ENCODE results near the gene FDX1. TPM values are rescaled to one million over a fixed set of nuclear protein-coding genes. Genes with fewer than 3 reads are reported as not detected.

The FDX1 gene
- total and polyA plus RNA-seq, 11 donors = 12.3 to 28.5 (median 21.1) TPM

DNA sequence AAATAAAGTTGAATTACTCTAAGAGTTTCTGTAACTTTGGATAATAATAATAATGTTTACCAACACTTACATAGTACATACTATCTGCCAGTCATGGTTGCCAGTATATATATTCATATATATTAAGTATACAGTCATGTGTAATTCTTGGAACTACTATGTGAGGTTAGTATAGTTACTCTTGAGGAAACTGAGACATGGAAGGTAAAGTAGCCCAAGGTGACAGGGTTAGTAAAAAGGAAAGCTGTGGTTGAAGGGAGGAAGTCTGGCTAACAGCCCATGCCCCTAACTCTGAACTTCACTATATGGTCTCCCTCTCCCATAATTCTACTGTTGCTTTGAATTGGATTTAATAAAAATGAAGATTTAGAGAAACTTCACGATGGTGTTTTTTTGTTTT, 24.9 kb downstream of the FDX1 start:
- peaks cover 0 to 28% (median 12%) of the 10 kb centered on the region in 9 donors for H3K36me3 ChIP-seq
- ATAC-seq (no peak), DNase-seq (no peak)
- no peaks in the 10 kb centered on the region for H3K27me3 ChIP-seq
- H3K27ac ChIP-seq = no peak overlapping the region
- intact Hi-C loops (cut with DNase I) = loop anchor here in 2 of 10 donors (5.0 to 10.0 kb wide), 2 partner anchors 770 to 773 kb away; no protein-coding TSS in a partner anchor
- no peaks in the 10 kb centered on the region for H3K9me3 ChIP-seq
- WGBS, 4 donors = 38 to 94% (median 84%) methylated on average over 1 of the region's 1 CpG
- no peak overlapping the region for H3K4me3 ChIP-seq
- peaks cover 0 to 9% (median 0%) of the 10 kb centered on the region in 12 donors for H3K4me1 ChIP-seq
- TF ChIP-seq POLR2A (IDR thresholded peaks at IDR 0.05) = no peak
- TF ChIP-seq, protein P1, sequence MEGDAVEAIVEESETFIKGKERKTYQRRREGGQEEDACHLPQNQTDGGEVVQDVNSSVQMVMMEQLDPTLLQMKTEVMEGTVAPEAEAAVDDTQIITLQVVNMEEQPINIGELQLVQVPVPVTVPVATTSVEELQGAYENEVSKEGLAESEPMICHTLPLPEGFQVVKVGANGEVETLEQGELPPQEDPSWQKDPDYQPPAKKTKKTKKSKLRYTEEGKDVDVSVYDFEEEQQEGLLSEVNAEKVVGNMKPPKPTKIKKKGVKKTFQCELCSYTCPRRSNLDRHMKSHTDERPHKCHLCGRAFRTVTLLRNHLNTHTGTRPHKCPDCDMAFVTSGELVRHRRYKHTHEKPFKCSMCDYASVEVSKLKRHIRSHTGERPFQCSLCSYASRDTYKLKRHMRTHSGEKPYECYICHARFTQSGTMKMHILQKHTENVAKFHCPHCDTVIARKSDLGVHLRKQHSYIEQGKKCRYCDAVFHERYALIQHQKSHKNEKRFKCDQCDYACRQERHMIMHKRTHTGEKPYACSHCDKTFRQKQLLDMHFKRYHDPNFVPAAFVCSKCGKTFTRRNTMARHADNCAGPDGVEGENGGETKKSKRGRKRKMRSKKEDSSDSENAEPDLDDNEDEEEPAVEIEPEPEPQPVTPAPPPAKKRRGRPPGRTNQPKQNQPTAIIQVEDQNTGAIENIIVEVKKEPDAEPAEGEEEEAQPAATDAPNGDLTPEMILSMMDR (IDR thresholded peaks at IDR 0.05) = no peak

DNA sequence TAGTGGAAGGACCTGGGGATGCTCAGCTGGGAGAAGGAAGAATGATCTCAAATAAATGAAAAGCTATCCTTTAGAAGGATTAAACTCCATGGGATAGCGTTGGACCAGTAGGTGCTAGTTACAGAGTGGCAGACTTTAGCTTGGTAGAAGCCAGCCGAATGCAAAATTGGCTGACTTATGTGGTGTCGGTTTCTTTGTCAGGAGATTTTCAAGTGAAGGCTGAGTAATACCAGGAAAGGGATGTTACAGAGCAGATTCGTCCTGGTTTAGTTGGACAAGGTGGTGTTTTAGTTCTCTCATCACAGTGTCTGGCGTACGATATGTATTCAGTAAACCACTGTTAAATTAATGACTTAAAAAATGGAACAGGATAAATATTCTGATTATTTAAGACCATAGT, 26.0 kb downstream of the FDX1 start:
- Histone ChIP-seq H3K9me3 (no peaks in the 10 kb centered on the region), H3K27ac (no peak overlapping the region), H3K27me3 (no peaks in the 10 kb centered on the region), H3K4me1 (peaks cover 0 to 9% (median 0%) of the 10 kb centered on the region in 12 donors), H3K4me3 (no peak overlapping the region), H3K36me3 (peaks cover 0 to 39% (median 15%) of the 10 kb centered on the region in 9 donors)
- TF ChIP-seq, protein P1 (IDR thresholded peaks at IDR 0.05) = no peak
- no peak for TF ChIP-seq POLR2A (IDR thresholded peaks at IDR 0.05)
- intact Hi-C loops (cut with DNase I) = loop anchor here in 1 of 10 donors (10.0 kb wide), 1 partner anchor 769 kb away; no protein-coding TSS in a partner anchor
- no peak for ATAC-seq
- 74 to 91% (median 90%) methylated on average over 6 of the region's 6 CpGs for WGBS, 4 donors
- no peak for DNase-seq

DNA sequence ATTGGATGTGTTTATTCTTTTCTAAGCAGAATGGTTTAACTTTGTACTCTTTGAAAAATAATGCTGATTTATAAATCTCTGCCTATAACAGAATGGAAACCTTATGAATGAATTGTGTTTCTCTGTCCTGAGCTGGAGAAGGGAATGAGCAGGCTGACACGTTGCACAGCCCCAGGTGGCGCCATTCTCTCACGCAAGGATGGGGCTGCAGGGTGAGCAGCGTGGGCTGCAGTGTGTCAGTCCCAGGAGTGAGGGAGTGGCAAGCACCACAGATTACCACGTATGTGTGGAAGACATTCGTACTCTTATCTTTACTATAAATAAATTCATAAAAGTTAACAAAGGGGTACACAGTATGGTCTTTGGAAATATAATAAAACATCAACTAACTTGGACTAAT, 33.4 kb downstream of the FDX1 start:
- H3K4me3 ChIP-seq = no peak overlapping the region
- WGBS, 4 donors = 47 to 55% (median 50%) methylated on average over 6 of the region's 6 CpGs
- no peaks in the 10 kb centered on the region for H3K9me3 ChIP-seq
- H3K27ac ChIP-seq = no peak overlapping the region
- intact Hi-C loops (cut with DNase I) = loop anchor here in 4 of 10 donors (5.0 to 10.0 kb wide), 3 partner anchors 762 to 772 kb away; no protein-coding TSS in a partner anchor
- H3K27me3 ChIP-seq = no peaks in the 10 kb centered on the region
- no peaks in the 10 kb centered on the region for H3K4me1 ChIP-seq
- TF ChIP-seq, protein P1 (IDR thresholded peaks at IDR 0.05) = peak in 8 of 12 donors; percentile 24 to 54 (median 49)
- no peak for TF ChIP-seq POLR2A (IDR thresholded peaks at IDR 0.05)
- peaks cover 0 to 56% (median 28%) of the 10 kb centered on the region in 9 donors for H3K36me3 ChIP-seq
- DNase-seq = peak in 2 of 5 donors; percentile 24 to 50
- peak in 3 of 4 donors; percentile 69 to 79 (median 72) for ATAC-seq

DNA sequence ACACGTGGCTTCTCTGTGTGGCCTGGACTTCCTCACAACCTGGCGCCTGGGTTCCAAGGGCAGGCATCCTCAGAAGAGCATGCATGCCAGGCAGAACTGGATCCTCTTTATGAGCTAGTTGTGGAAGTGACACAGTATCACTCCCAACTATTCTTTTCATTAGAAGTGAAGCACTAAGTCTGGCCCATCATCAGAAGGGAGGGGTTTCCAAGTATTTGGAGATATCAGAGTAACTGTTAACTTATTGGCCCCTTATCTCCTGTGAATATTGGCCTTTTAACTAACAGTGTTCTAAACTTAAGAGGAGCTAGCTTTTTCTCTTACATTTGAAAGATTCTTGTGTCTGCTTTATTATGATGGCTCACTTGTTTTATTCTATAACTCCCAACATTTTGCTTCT, 35.5 kb downstream of the FDX1 start:
- WGBS, 4 donors = 86 to 97% (median 89%) methylated on average over 2 of the region's 2 CpGs
- Histone ChIP-seq H3K36me3 (peaks cover 0 to 39% (median 15%) of the 10 kb centered on the region in 9 donors), H3K27me3 (no peaks in the 10 kb centered on the region), H3K4me1 (no peaks in the 10 kb centered on the region), H3K4me3 (no peak overlapping the region), H3K9me3 (no peaks in the 10 kb centered on the region), H3K27ac (no peak overlapping the region)
- no peak for TF ChIP-seq POLR2A (IDR thresholded peaks at IDR 0.05)
- TF ChIP-seq, protein P1 (IDR thresholded peaks at IDR 0.05) = no peak
- ATAC-seq (no peak), DNase-seq (no peak)
- intact Hi-C loops (cut with DNase I) = loop anchor here in 3 of 10 donors (10.0 kb wide), 2 partner anchors 760 to 770 kb away; no protein-coding TSS in a partner anchor
